HG03045 (cell line): Measurements from ENCODE around the gene MAP2K6.
A peak's percentile ranks its signal among the peaks of the same experiment; 100 is the strongest.

Experiments
- ATAC-seq: cut with Tn5 transposase; IDR thresholded peaks from one replicate; pipeline ENCODE4 v1.9.1; 2021; ENCODE audit warnings: mild to moderate bottlenecking, moderate library complexity; ENCODE audit not compliant: unreplicated experiment

Gene MAP2K6

GRCh38 chr17:69486779-69487637, 72.5 kb downstream of the MAP2K6 start:
- no peak for ATAC-seq

GRCh38 chr17:69489313-69489712, 74.8 kb downstream of the MAP2K6 start:
- no peak for ATAC-seq

GRCh38 chr17:69492410-69493071, 78.0 kb downstream of the MAP2K6 start:
- ATAC-seq, result no peak

- ATAC-seq, result no peak
These were observed 81.3 kb downstream of the MAP2K6 start for GRCh38 chr17:69495787-69496186.

- ATAC-seq, result no peak
These were observed 82.7 kb downstream of the MAP2K6 start for GRCh38 chr17:69497161-69497560.

GRCh38 chr17:69499318-69499717, 84.8 kb downstream of the MAP2K6 start:
- no peak for ATAC-seq

- no peak for ATAC-seq
These were observed 86.5 kb downstream of the MAP2K6 start for GRCh38 chr17:69500911-69501429.

- ATAC-seq, result peak; percentile 39
These were observed 87.3 kb downstream of the MAP2K6 start for GRCh38 chr17:69501591-69502468.

- ATAC-seq, result peak; percentile 78
These were observed 89.2 kb downstream of the MAP2K6 start for GRCh38 chr17:69503711-69504110.

GRCh38 chr17:69505740-69506139, 91.2 kb downstream of the MAP2K6 start:
- ATAC-seq, result no peak

- ATAC-seq, result no peak
These were observed 92.0 kb downstream of the MAP2K6 start for GRCh38 chr17:69506489-69506888.

GRCh38 chr17:69508814-69509213, 94.3 kb downstream of the MAP2K6 start:
- ATAC-seq, result no peak

GRCh38 chr17:69511250-69511649, 96.8 kb downstream of the MAP2K6 start:
- no peak for ATAC-seq

GRCh38 chr17:69512946-69513345, 98.4 kb downstream of the MAP2K6 start:
- ATAC-seq, result no peak

- no peak for ATAC-seq
These were observed 101.7 kb downstream of the MAP2K6 start for GRCh38 chr17:69516225-69516624.

- ATAC-seq, result peak; percentile 88
These were observed 102.4 kb downstream of the MAP2K6 start for GRCh38 chr17:69516911-69517310.

- no peak for ATAC-seq
These were observed 104.5 kb downstream of the MAP2K6 start for GRCh38 chr17:69518951-69519350.

GRCh38 chr17:69523244-69523861, 108.9 kb downstream of the MAP2K6 start:
- peak; percentile 78 for ATAC-seq

GRCh38 chr17:69524854-69525253, 110.4 kb downstream of the MAP2K6 start:
- no peak for ATAC-seq
